Bronchial epithelial cell (primary cell): Measurements from ENCODE around the gene OTP. TPM values are rescaled to one million over a fixed set of nuclear protein-coding genes. Genes with fewer than 3 reads are reported as not detected.

Experiments used
- DNase-seq: peaks from one replicate; pipeline ENCODE4 v3.0.0-alpha.2; 2010; ENCODE audit warnings: low read depth
- FAIRE-seq: peaks from 2 replicates; lab custom pipeline; 2011; peaks lifted over from hg19 to GRCh38; lab: Jason Lieb, UNC
- H3K27me3 ChIP-seq: 2 replicates; pipeline ENCODE4 v1.5.1; 2011; ENCODE audit warnings: low read length; ENCODE audit not compliant: control insufficient read depth, insufficient read depth
- H3K36me3 ChIP-seq: 2 replicates; pipeline ENCODE4 v1.5.1; 2011; ENCODE audit warnings: low read length; ENCODE audit not compliant: control insufficient read depth, insufficient read depth
- H3K4me3 ChIP-seq: 2 replicates; pipeline ENCODE4 v1.5.1; 2011; ENCODE audit warnings: mild to moderate bottlenecking, low read depth, low read length, control low read depth
- CTCF ChIP-seq: IDR thresholded peaks from 2 replicates; pipeline ENCODE4 v1.5.1; 2011; ENCODE audit warnings: mild to moderate bottlenecking, moderate library complexity, low read length, control low read depth, inconsistent platforms; ENCODE audit not compliant: insufficient read depth, severe bottlenecking
- total RNA-seq: library from RNA; depleted of rRNA; stranded (reverse); fragments of >200 nt; gene quantifications from 2 replicates; pipeline ENCODE4 v1.2.1, GENCODE V29; 2014

Gene OTP
- total RNA-seq, 1 donor from 2014 or later: not detected

DNA sequence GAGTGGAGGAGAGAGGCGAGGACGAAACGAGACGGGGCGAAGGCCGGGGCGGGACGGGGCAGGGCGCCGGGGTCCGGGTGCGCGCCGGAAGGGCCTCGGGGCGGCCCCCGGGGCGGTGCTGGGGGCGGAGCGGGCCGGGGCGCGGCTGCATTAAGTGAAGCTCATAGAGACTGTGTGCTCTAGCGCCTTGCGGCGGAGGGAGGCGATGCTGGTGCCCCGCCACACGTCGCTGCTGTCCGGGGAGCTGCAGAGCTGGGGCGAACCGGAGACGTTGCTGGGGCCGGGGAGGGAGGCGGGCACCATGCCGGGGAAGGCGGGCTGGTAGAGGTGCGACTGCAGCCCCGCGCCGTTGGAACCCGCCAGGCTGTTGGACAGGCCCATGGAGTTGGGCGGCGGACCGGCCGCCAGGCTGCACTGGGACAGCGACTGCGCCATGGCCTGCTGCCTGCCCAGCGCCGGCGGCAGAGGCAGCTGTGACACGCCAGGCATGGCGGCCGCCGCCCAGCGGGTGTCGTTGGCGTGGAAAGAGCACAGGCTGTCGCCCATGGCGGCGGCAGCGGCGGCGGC is 8.3 kb downstream of the OTP start:
- H3K27me3 ChIP-seq: peaks cover 49% of the 10 kb centered on the region
- FAIRE-seq: no peak
- TF ChIP-seq CTCF: peak; percentile 11
- H3K36me3 ChIP-seq: no peaks in the 10 kb centered on the region
- no peak for DNase-seq
- H3K4me3 ChIP-seq: peak overlapping the region; percentile 24

GRCh38 chr5:77629509-77630113 is 8.9 kb downstream of the OTP start:
- peaks cover 50% of the 10 kb centered on the region for H3K27me3 ChIP-seq
- H3K36me3 ChIP-seq: no peaks in the 10 kb centered on the region
- FAIRE-seq: no peak
- TF ChIP-seq CTCF: no peak
- DNase-seq: no peak
- no peak overlapping the region for H3K4me3 ChIP-seq

GRCh38 chr5:77628840-77629508 is 9.5 kb downstream of the OTP start:
- FAIRE-seq: no peak
- H3K27me3 ChIP-seq: peaks cover 50% of the 10 kb centered on the region

DNA sequence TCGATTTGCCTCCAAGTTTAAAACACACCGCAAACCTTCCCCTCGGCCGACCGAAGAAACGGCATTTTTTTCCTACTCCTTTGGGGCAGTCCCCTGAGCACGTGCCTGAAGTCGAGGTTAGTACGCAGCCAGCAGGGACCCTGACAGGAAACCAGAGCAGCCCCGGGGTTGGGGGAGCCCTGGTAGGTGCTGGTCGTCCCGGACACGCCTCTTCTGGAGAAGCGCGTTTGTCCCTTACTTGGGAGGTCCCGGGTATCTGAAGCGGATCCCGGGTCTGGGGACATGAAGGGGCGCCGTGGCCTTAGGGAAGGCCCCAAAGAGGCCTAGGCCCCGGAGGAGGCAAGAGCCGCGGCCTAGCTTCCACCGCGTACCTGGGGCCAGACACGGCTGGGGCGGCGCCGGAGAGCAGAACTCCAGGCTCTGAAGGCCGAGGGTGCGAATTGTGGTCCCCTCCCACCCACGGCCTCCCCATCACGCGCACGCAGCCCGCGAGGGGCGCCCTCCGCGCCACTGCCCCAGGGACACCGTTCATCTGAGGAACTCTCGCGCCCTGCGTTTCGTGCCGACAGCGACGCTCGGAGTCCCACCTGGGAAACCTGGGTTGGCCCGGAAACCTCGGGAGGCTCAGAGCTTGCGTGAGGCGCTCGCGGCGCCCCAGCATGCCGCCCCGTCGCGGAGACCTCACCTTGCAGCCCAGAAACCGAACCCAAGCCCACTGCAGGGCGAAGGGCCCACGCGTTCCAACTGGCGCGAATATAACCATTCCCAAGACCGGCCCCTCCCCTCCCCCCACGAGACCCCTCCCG is 10.4 kb downstream of the OTP start:
- no peaks in the 10 kb centered on the region for H3K36me3 ChIP-seq
- H3K4me3 ChIP-seq: no peak overlapping the region
- no peak for TF ChIP-seq CTCF
- peaks cover 43% of the 10 kb centered on the region for H3K27me3 ChIP-seq
- DNase-seq: no peak
- FAIRE-seq: no peak

More at GRCh38 chr5:77628840-77629508, 9.5 kb downstream of the OTP start:
- H3K36me3 ChIP-seq: no peaks in the 10 kb centered on the region
- no peak for DNase-seq
- H3K4me3 ChIP-seq: no peak overlapping the region
- no peak for TF ChIP-seq CTCF

GRCh38 chr5:77623203-77623740 is 15.2 kb downstream of the OTP start:
- no peak for DNase-seq
- H3K36me3 ChIP-seq: no peaks in the 10 kb centered on the region
- no peak overlapping the region for H3K4me3 ChIP-seq
- no peak for TF ChIP-seq CTCF
- peaks cover 11% of the 10 kb centered on the region for H3K27me3 ChIP-seq
- no peak for FAIRE-seq
